HEK293T (cell line): ENCODE data around the gene FBXO24.

ENCODE experiments used
- CTCF ChIA-PET: fragments of 350-600 bp; formaldehyde crosslinking; extraction: SDS; loops from one replicate; lab custom pipeline; 2021; ENCODE audit warnings: antibody characterized with exemption, inconsistent platforms; lab: Yijun Ruan, JAX
- POLR2A ChIA-PET: fragments of 350-600 bp; formaldehyde crosslinking; extraction: SDS; loops from one replicate; lab custom pipeline; 2020; ENCODE audit warnings: antibody characterized with exemption, inconsistent platforms; lab: Yijun Ruan, JAX
- DNase-seq: peaks from one replicate; pipeline ENCODE4 v3.0.0; 2012; ENCODE audit warnings: mixed read lengths; ENCODE audit errors: extremely low spot score
- ARNT ChIP-seq: fragments of 450-650 bp; IDR thresholded peaks from 2 replicates; pipeline ENCODE4 v1.6.1; 2017; ENCODE audit warnings: mild to moderate bottlenecking
- BHLHE40 ChIP-seq: fragments of 450-650 bp; IDR thresholded peaks from 2 replicates; pipeline ENCODE4 v1.6.1; 2016; ENCODE audit warnings: mild to moderate bottlenecking, moderate library complexity, borderline replicate concordance
- CTBP1 ChIP-seq: fragments of 450-650 bp; IDR thresholded peaks from 2 replicates; pipeline ENCODE4 v1.6.1; 2016; ENCODE audit warnings: borderline replicate concordance
- ELF4 ChIP-seq: fragments of 450-650 bp; IDR thresholded peaks from 2 replicates; pipeline ENCODE4 v1.6.1; 2017; ENCODE audit warnings: antibody characterized with exemption
- FOXA1 ChIP-seq: fragments of 450-650 bp; IDR thresholded peaks from 2 replicates; pipeline ENCODE4 v1.6.1; 2016; ENCODE audit warnings: mild to moderate bottlenecking
- FOXK2 ChIP-seq: fragments of 450-650 bp; IDR thresholded peaks from 2 replicates; pipeline ENCODE4 v1.6.1; 2016; ENCODE audit warnings: mild to moderate bottlenecking
- FOXM1 ChIP-seq: fragments of 450-650 bp; IDR thresholded peaks from 2 replicates; pipeline ENCODE4 v1.6.1; 2017; ENCODE audit warnings: mild to moderate bottlenecking, borderline replicate concordance
- HDGF ChIP-seq: fragments of 450-650 bp; IDR thresholded peaks from 2 replicates; pipeline ENCODE4 v1.6.1; 2017; ENCODE audit warnings: antibody characterized with exemption, borderline replicate concordance
- L3MBTL2 ChIP-seq: fragments of 450-650 bp; conservative IDR thresholded peaks from 2 replicates; pipeline ENCODE4 v1.6.1; 2016; ENCODE audit warnings: mild to moderate bottlenecking
- LEF1 ChIP-seq: fragments of 450-650 bp; IDR thresholded peaks from 2 replicates; pipeline ENCODE4 v1.6.1; 2017; ENCODE audit warnings: mild to moderate bottlenecking, borderline replicate concordance
- NFRKB ChIP-seq: fragments of 450-650 bp; IDR thresholded peaks from 2 replicates; pipeline ENCODE4 v1.6.1; 2016; ENCODE audit warnings: mild to moderate bottlenecking, moderate library complexity
- SP1 ChIP-seq: fragments of 450-650 bp; IDR thresholded peaks from 2 replicates; pipeline ENCODE4 v1.6.1; 2017
- SUZ12 ChIP-seq: fragments of 450-650 bp; IDR thresholded peaks from 2 replicates; pipeline ENCODE4 v1.6.1; 2016; ENCODE audit warnings: mild to moderate bottlenecking
- TARDBP ChIP-seq: fragments of 450-650 bp; IDR thresholded peaks from 2 replicates; pipeline ENCODE4 v1.6.1; 2016
- ZNF384 ChIP-seq: fragments of 450-650 bp; IDR thresholded peaks from 2 replicates; pipeline ENCODE4 v1.6.1; 2016
- TF ChIP-seq, protein P1 (sequence below): fragments of 450-650 bp; IDR thresholded peaks from 2 replicates; pipeline ENCODE4 v1.6.1; 2016

The FBXO24 gene

GRCh38 chr7:100580466-100581283 is 5.5 kb upstream of the FBXO24 start:
- TF ChIP-seq FOXM1 (no peak), TARDBP (peak; percentile 88)
- no peak for DNase-seq
- ChIA-PET POLR2A (no interaction called here), CTCF (no interaction called here)

DNA sequence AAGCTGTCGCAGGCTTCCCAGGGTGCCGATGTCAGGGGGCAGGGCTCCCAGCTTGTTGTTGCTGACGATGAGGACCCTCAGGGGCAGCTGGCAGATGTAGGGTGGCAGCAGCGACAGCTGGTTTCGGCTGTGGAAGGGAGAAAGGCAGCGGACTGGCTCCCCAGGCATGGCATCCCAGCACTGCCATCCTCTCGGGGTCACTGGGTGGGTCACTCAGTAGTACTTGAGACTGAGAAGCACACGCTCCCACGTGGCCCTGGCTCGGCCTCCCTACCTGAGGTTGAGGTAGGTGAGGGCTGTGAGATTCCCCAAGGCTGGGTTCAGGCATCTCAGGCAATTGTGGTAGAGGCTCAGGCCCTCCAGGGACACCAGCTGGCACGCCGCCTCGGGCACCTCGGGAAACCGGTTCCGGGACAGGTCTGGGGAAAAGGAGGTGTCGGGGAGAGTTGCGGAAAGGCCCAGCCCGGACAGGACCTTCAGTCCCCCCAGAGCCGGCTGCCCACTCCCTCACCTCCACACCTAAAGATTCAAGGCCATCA is 4.0 kb upstream of the FBXO24 start:
- ChIA-PET CTCF (no interaction called here), POLR2A (no interaction called here)
- no peak for DNase-seq
- TF ChIP-seq CTBP1, result no peak
- no peak for TF ChIP-seq SUZ12
- no peak for TF ChIP-seq ZNF384
- TF ChIP-seq L3MBTL2, result no peak
- TF ChIP-seq HDGF, result no peak
- no peak for TF ChIP-seq FOXA1
- TF ChIP-seq FOXK2, result no peak
- no peak for TF ChIP-seq ELF4
- TF ChIP-seq LEF1, result no peak
- TF ChIP-seq NFRKB, result no peak
- TF ChIP-seq BHLHE40, result no peak
- TF ChIP-seq, protein P1, sequence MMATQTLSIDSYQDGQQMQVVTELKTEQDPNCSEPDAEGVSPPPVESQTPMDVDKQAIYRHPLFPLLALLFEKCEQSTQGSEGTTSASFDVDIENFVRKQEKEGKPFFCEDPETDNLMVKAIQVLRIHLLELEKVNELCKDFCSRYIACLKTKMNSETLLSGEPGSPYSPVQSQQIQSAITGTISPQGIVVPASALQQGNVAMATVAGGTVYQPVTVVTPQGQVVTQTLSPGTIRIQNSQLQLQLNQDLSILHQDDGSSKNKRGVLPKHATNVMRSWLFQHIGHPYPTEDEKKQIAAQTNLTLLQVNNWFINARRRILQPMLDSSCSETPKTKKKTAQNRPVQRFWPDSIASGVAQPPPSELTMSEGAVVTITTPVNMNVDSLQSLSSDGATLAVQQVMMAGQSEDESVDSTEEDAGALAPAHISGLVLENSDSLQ, result no peak
- TF ChIP-seq SP1, result no peak
- TF ChIP-seq FOXM1, result no peak
- TF ChIP-seq ARNT, result no peak

- TF ChIP-seq ELF4 (no peak), FOXM1 (no peak), ZNF384 (no peak), L3MBTL2 (no peak), SP1 (no peak), LEF1 (no peak), HDGF (no peak), ARNT (no peak), BHLHE40 (no peak), FOXA1 (no peak), NFRKB (no peak), TARDBP (no peak), CTBP1 (no peak), FOXK2 (no peak), SUZ12 (no peak)
- TF ChIP-seq, protein P1, result no peak
- no peak for DNase-seq
- CTCF ChIA-PET, result no interaction called here
- POLR2A ChIA-PET, result no interaction called here
Measured at GRCh38 chr7:100582650-100583049, 3.5 kb upstream of the FBXO24 start.

DNA sequence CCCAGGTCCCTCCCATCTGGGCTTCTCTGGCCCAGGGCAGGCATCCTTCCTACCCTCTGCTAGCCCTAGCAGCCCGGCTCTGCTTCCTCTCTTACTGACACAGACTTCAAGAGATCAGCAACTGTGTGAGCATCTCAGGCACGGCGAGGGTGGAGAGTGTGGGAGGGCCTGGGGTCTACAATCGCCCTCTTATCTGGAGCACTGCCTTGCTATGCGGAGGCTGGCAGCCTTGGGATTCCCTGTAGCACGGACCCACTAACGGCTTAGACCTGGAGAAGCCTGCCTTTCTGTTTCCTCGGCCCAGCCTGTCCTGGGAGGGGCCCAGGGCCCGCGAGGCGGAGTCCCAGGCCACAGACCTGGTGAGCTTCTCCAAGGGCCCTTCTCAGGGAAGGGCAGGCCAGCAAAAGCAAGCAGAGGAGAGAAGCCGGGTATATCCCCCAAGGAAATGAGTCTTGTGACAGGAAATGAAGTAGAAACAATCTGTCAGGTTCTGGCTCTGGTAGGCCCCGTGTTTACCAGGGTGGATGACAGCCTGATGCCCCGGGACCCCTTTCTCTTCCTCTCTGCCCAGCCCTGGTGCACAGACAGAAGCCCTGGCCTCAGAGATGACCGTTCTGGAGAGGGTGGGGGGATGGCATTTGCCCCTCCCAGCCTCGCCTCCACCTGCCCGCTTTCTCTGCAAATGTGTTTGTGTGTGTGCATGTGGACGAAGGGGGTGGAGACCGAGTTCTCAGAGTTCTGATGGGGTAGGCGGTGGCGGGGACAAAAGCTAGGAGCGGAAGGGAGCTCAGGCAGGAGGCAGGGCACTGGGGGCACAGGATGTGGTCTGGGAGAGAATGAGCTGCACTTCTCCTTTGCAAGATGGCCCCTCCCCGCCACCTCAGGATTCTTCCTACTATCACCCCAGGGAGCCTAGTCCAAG is 2.7 kb upstream of the FBXO24 start:
- ChIA-PET POLR2A (interaction anchor here (1.0 to 1.7 kb wide), 2 partner anchors 14 to 306 kb away, joined by 3 to 5 read pairs; partner anchors contain the start of gene UFSP1), CTCF (interaction anchor here (1.2 kb wide), 1 partner anchor 18 kb away, joined by 3 read pairs; no protein-coding TSS in a partner anchor)
- DNase-seq, result no peak
- TF ChIP-seq FOXK2 (no peak), L3MBTL2 (no peak)

DNA sequence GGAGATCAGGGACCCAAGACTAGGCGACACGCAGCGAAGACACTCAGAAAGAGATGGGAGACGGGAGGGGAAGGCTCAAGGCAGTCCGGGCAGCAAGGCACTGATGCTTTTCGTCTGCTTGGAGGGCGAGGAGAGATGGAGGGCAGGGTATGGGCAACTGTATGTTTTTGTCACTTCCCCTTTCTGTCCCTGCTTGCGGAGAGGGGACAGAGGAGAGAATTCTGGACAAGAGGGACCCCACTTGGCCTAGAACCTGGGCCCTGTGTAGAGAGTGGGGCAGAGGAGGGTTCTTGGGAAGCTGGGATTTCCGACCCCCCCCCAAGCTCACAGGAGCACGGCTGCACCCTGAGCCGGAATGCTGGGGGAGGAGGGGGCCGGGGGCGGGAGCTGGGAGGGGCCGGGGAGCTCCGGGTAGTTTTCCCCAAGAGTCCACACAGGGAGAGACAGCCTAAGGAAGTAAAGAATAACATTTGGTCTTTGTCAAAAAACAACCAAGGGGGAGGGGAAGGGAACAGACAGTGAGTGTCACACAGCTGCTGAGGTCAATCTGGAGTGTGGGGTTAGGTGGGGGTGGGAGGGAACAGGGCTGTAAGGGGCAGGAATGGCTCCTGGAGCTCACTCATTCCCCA is 2.0 kb upstream of the FBXO24 start:
- DNase-seq, result no peak
- CTCF ChIA-PET, result interaction anchor here (1.2 to 1.4 kb wide), 2 partner anchors 18 to 141 kb away, joined by 3 to 6 read pairs; no protein-coding TSS in a partner anchor
- TF ChIP-seq FOXK2 (no peak), FOXM1 (no peak), SP1 (no peak), HDGF (no peak)
- POLR2A ChIA-PET, result interaction anchor here (1.0 to 3.2 kb wide), 6 partner anchors 12 to 305 kb away, joined by 3 to 40 read pairs (median 5); partner anchors contain the start of genes AGFG2, PCOLCE, POP7 and UFSP1

GRCh38 chr7:100584683-100585510 is 1.2 kb upstream of the FBXO24 start:
- CTCF ChIA-PET, result interaction anchor here (0.6 to 1.5 kb wide), 5 partner anchors 8 to 141 kb away, joined by 3 to 6 read pairs (median 3); partner anchors contain the start of gene POP7

More at GRCh38 chr7:100584683-100585510, 1.2 kb upstream of the FBXO24 start:
- POLR2A ChIA-PET, result interaction anchor here (1.0 to 3.3 kb wide), 10 partner anchors 12 to 304 kb away, joined by 3 to 40 read pairs (median 5); partner anchors contain the start of genes AGFG2, MOSPD3, PCOLCE and POP7
- no peak for DNase-seq
- 0 out of 2 replicates have a peak, but pooled peaks have one; percentile 41 for TF ChIP-seq HDGF
- TF ChIP-seq TARDBP, result no peak
- no peak for TF ChIP-seq L3MBTL2
- TF ChIP-seq ELF4, result no peak
